Liver (tissue), 9 donors: ENCODE data around the gene GHDC. TPM values are rescaled to one million over a fixed set of nuclear protein-coding genes. Genes with fewer than 3 reads are reported as not detected.

Experiments
- DNase-seq: peaks from one replicate; pipeline ENCODE4 v3.0.0-alpha.2; 2017; ENCODE audit warnings: low spot score
- H3K27ac ChIP-seq, 2 donors: one replicate each; pipeline ENCODE4 v1.7.0; 2013; ENCODE audit warnings: inconsistent platforms in 2 of 2, low read length in 2 of 2, control low read depth in 1 of 2, low read depth in 1 of 2, mild to moderate bottlenecking in 1 of 2
- H3K27me3 ChIP-seq, 4 donors: one replicate each; pipeline versions ENCODE4 v1.6.1 to v1.7.0; 2013; ENCODE audit warnings: low read length in 3 of 4, inconsistent platforms in 1 of 4, mild to moderate bottlenecking in 1 of 4, moderate library complexity in 1 of 4; ENCODE audit not compliant: control insufficient read depth in 4 of 4, insufficient read depth in 4 of 4
- H3K36me3 ChIP-seq, 4 donors: one replicate each; pipeline versions ENCODE4 v1.6.1 to v1.7.0; 2013; ENCODE audit warnings: low read length in 3 of 4, mild to moderate bottlenecking in 3 of 4, low read depth in 1 of 4, moderate library complexity in 1 of 4; ENCODE audit not compliant: control insufficient read depth in 4 of 4, insufficient read depth in 3 of 4
- H3K4me1 ChIP-seq, 4 donors: one replicate each; pipeline versions ENCODE4 v1.6.1 to v1.7.0; 2013; ENCODE audit warnings: low read length in 3 of 4, mild to moderate bottlenecking in 3 of 4, moderate library complexity in 1 of 4; ENCODE audit not compliant: control insufficient read depth in 4 of 4, insufficient read depth in 4 of 4
- H3K4me3 ChIP-seq, 3 donors: one replicate each; pipeline versions ENCODE4 v1.6.1 to v1.7.0; 2013; ENCODE audit warnings: low read length in 3 of 3, control low read depth in 1 of 3, low read depth in 1 of 3, mild to moderate bottlenecking in 1 of 3
- H3K9ac ChIP-seq, 2 donors: one replicate each; pipeline ENCODE4 v1.7.0; 2013; ENCODE audit warnings: low read length in 2 of 2, mild to moderate bottlenecking in 2 of 2, moderate library complexity in 2 of 2, control low read depth in 1 of 2, low read depth in 1 of 2
- H3K9me3 ChIP-seq, 4 donors: one replicate each; pipeline versions ENCODE4 v1.6.1 to v1.7.0; 2013; ENCODE audit warnings: low read length in 3 of 4; ENCODE audit not compliant: control insufficient read depth in 4 of 4
- CTCF ChIP-seq: fragments of 150-350 bp; IDR thresholded peaks from 2 replicates; pipeline ENCODE4 v1.5.1; 2017; ENCODE audit warnings: improper control_type of control experiment, low read depth, low read length; ENCODE audit not compliant: missing input control
- EGR1 ChIP-seq, 2 donors: IDR thresholded peaks; 2 replicates each; pipeline ENCODE4 v1.6.1; 2016 to 2018; ENCODE audit warnings: antibody characterized with exemption in 2 of 2, low read depth in 2 of 2
- FOXA1 ChIP-seq: IDR thresholded peaks from 2 replicates; pipeline ENCODE4 v1.6.1; 2016; ENCODE audit warnings: antibody characterized with exemption
- GABPA ChIP-seq, 2 donors: IDR thresholded peaks in 1 of 2; conservative IDR thresholded peaks in 1 of 2; 2 replicates each; pipeline ENCODE4 v1.6.1; 2016; ENCODE audit warnings: antibody characterized with exemption in 2 of 2, mild to moderate bottlenecking in 1 of 2, moderate library complexity in 1 of 2
- HNF4A ChIP-seq, 2 donors: conservative IDR thresholded peaks; 2 replicates each; pipeline ENCODE4 v1.6.1; 2016; ENCODE audit warnings: antibody characterized with exemption in 2 of 2, mild to moderate bottlenecking in 2 of 2
- HNF4G ChIP-seq: IDR thresholded peaks from 2 replicates; pipeline ENCODE4 v1.6.1; 2016; ENCODE audit warnings: antibody characterized with exemption
- JUND ChIP-seq, 2 donors: IDR thresholded peaks; 2 replicates each; pipeline ENCODE4 v1.6.1; 2016; ENCODE audit warnings: antibody characterized with exemption in 2 of 2
- MAX ChIP-seq: IDR thresholded peaks from 2 replicates; pipeline ENCODE4 v1.6.1; 2016; ENCODE audit warnings: antibody characterized with exemption
- REST ChIP-seq: IDR thresholded peaks from 2 replicates; pipeline ENCODE4 v1.6.1; 2016; ENCODE audit warnings: antibody characterized with exemption, mild to moderate bottlenecking
- SP1 ChIP-seq: IDR thresholded peaks from 2 replicates; pipeline ENCODE4 v1.6.1; 2018; ENCODE audit warnings: antibody characterized with exemption, mild to moderate bottlenecking
- YY1 ChIP-seq: IDR thresholded peaks from 2 replicates; pipeline ENCODE4 v1.6.1; 2016; ENCODE audit warnings: antibody characterized with exemption, mild to moderate bottlenecking
- ZBTB33 ChIP-seq: IDR thresholded peaks from 2 replicates; pipeline ENCODE4 v1.6.1; 2016; ENCODE audit warnings: antibody characterized with exemption
- WGBS: extraction: QIAGEN DNeasy Blood & Tissue Kit; methylation state at CpG from one replicate; pipeline ENCODE4 v1.1.7; 2013; 5-methylcytosine and 5-hydroxymethylcytosine counted together
- polyA plus RNA-seq, 2 donors: library from polyadenylated mRNA; stranded (reverse) in 1 of 2; unstranded in 1 of 2; fragments of 200-250 nt in 1 of 2; fragments of >200 nt in 1 of 2; fragmentation: Nextera tagmentation in 1 of 2; extraction: Ambion mirVana in 1 of 2; gene quantifications; one replicate each; pipeline versions ENCODE4 v1.2.1 to v1.2.3, GENCODE V29; 2013 to 2015
- total RNA-seq, 2 donors: library from RNA; depleted of rRNA; stranded (reverse); fragments of >200 nt; gene quantifications; one replicate each; pipeline ENCODE4 v1.2.3, GENCODE V29; 2014
- donor health status: healthy.
- donor health status: healthy.
- donor health status: healthy.
- donor health status: healthy.
- donor health status: healthy.

The GHDC gene
- total and polyA plus RNA-seq, 4 donors: 10.0 to 17.6 (median 12.3) TPM

- TF ChIP-seq MAX: no peak
- TF ChIP-seq HNF4G: no peak
- Histone ChIP-seq H3K9ac (no peak overlapping the region), H3K27ac (no peak overlapping the region), H3K9me3 (no peaks in the 10 kb centered on the region), H3K27me3 (no peaks in the 10 kb centered on the region), H3K4me3 (no peak overlapping the region), H3K4me1 (peaks cover 0 to 4% (median 0%) of the 10 kb centered on the region in 4 donors), H3K36me3 (no peaks in the 10 kb centered on the region)
- no peak for DNase-seq
- 70% methylated on average over 14 of the region's 14 CpGs for WGBS
Measured at GRCh38 chr17:42174126-42174783, 20.0 kb downstream of the GHDC start.

GRCh38 chr17:42171831-42172230, 22.5 kb downstream of the GHDC start:
- TF ChIP-seq ZBTB33: no peak
- TF ChIP-seq JUND (IDR thresholded peaks at IDR 0.05): no peak
- no peak for TF ChIP-seq REST
- TF ChIP-seq MAX: no peak
- no peak for TF ChIP-seq HNF4A (conservative IDR thresholded peaks at IDR 0.05)
- no peak for TF ChIP-seq EGR1 (IDR thresholded peaks at IDR 0.05; ENCODE audit: low read depth in 2 of 2)
- no peak for TF ChIP-seq FOXA1
- no peak for TF ChIP-seq CTCF
- TF ChIP-seq HNF4G: no peak
- no peak for TF ChIP-seq YY1
- no peak for TF ChIP-seq GABPA (IDR thresholded peaks at IDR 0.05 in 1 of 2, conservative IDR thresholded peaks at IDR 0.05 in 1 of 2)
- no peak for TF ChIP-seq SP1
- WGBS: 63% methylated on average over 11 of the region's 11 CpGs
- H3K9ac ChIP-seq: no peak overlapping the region
- no peaks in the 10 kb centered on the region for H3K4me1 ChIP-seq
- no peak for DNase-seq
- H3K36me3 ChIP-seq: no peaks in the 10 kb centered on the region
- H3K4me3 ChIP-seq: no peak overlapping the region
- no peak overlapping the region for H3K27ac ChIP-seq
- no peaks in the 10 kb centered on the region for H3K9me3 ChIP-seq
- H3K27me3 ChIP-seq: no peaks in the 10 kb centered on the region
